GM12874 (cell line): ENCODE measurements around the gene RHBDF2.
A peak's percentile ranks its signal among the peaks of the same experiment; 100 is the strongest.

ENCODE experiments used
- TF ChIP-seq, protein P1 (sequence below): IDR thresholded peaks from 2 replicates; pipeline ENCODE4 v1.5.1; 2011; ENCODE audit warnings: low read depth, mild to moderate bottlenecking, control low read depth, low read length, moderate library complexity; ENCODE audit not compliant: insufficient read depth

The RHBDF2 gene

DNA sequence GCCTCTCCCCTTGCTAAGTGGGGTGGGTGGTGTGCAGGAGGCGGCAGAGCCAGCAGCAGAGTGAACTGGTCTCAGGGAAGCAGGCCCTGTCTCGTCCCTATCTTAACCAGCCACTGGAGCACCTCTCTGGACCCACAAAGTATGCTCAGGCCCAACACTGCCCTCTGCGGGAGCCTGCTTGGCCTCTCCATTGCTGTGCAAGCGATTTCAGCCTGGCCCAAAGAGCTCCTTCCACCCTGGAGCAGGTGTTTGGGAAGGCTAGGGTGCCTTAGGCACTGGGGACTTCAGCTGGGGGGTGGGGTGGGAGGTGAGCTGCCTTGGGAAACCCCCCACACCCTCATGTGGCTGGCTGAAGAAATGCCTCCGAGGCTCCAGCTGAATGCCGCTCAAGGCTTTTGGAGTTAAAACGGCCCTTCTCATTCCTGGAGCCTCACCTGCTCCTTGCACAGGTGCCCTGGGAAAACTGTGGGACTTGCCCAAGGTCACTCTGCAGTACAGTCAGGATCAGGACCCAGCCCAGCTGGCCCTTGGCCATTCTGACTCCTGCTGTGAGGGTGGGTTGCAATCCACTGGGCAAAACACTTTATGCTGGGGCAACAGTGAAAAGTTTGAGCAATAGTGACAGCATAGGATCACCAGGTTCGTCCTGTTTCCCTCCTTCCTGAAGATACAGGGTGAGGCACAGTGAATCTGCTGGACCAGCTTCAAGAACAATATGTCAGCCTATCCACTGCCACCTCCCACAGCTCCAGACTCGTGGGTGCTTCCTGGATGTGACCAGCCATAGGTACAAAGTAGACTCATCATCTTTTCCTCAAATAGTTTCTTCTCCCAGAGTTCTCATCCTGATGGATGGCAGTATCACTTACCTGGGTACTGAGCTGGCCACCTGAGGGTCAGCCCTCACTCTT is 42.4 kb downstream of the RHBDF2 start:
- TF ChIP-seq, protein P1, sequence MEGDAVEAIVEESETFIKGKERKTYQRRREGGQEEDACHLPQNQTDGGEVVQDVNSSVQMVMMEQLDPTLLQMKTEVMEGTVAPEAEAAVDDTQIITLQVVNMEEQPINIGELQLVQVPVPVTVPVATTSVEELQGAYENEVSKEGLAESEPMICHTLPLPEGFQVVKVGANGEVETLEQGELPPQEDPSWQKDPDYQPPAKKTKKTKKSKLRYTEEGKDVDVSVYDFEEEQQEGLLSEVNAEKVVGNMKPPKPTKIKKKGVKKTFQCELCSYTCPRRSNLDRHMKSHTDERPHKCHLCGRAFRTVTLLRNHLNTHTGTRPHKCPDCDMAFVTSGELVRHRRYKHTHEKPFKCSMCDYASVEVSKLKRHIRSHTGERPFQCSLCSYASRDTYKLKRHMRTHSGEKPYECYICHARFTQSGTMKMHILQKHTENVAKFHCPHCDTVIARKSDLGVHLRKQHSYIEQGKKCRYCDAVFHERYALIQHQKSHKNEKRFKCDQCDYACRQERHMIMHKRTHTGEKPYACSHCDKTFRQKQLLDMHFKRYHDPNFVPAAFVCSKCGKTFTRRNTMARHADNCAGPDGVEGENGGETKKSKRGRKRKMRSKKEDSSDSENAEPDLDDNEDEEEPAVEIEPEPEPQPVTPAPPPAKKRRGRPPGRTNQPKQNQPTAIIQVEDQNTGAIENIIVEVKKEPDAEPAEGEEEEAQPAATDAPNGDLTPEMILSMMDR = peak; percentile 83

DNA sequence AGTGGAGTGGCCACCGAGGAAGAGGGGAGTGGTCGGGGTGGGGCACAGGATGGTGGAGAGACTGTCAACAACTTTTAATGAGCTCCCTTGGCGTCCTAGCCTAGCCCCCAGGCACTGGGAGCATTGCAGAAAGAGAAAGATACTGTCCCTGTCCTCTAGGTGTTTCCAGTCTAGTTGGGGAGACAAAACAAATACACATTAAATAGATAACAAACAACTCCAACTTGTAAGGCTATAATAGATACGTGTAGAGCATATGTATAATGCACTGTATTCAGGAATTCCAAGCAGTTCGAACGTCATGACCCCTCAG is 47.8 kb downstream of the RHBDF2 start:
- TF ChIP-seq, protein P1 = no peak

- TF ChIP-seq, protein P1 = peak; percentile 78
Measured at GRCh38 chr17:76452660-76453430, 48.4 kb downstream of the RHBDF2 start, which contains the start of gene UBE2O. TSS of gene UBE2O (minus strand) at chr17:76453152. CDS start at chr17:76453141, 11 bp downstream.

DNA sequence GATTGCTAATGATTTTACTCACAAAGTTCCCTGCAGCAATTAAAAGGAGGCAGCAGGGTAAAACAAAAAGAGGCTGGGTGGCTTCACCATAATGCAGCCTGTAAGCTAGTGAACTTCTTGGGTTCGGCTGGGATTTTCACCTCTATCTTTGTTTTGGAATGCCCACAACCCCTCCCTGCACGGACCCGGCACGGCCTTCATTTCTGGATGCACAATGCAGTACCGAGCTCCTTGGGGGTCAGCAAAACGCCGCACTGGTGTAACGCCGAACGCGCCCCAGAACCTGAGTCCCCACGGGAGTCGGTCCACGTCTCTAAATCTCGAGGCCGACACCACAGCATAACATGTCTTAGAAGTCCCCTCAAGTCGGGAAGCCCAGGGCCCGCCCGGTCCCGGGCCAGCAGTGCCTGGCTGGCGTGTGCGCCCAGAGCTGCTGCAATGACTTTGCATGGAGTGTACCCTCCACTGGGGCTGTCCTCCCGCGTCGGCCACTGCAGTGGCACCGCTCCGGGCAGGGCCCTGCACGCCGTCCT is 49.0 kb downstream of the RHBDF2 start:
- TF ChIP-seq, protein P1 = no peak

- TF ChIP-seq, protein P1 = no peak
Measured at GRCh38 chr17:76451506-76451905, 49.7 kb downstream of the RHBDF2 start.

GRCh38 chr17:76449126-76449525 is 52.1 kb downstream of the RHBDF2 start:
- TF ChIP-seq, protein P1 = no peak
